Stimulated activated naive CD4-positive, alpha-beta T cell treated with Interleukin-2 at 50 U/mL for 16 hours (primary cell): ENCODE measurements around the gene PRAME.
"Not testable (repeated sequence)": the region's sequence is repeated elsewhere in the genome, so short reads cannot be mapped to it uniquely, and the experiment has no call there.

Experiments
- DNase-seq: peaks from one replicate; lab custom pipeline; 2025; lab: John Stamatoyannopoulos, UW

PRAME gene

GRCh38 chr22:22558972-22559603 lies at the start of gene PRAME:
TSS of gene PRAME (minus strand) at chr22:22559265. CDS start at chr22:22556832, 2,433 bp downstream.
- DNase-seq, result peak; percentile 54

- not testable (repeated sequence) for DNase-seq
These were observed 49.0 kb upstream of the PRAME start for GRCh38 chr22:22608022-22608421.

GRCh38 chr22:22605074-22605404 lies 46.0 kb upstream of the PRAME start:
- DNase-seq, result no peak

- no peak for DNase-seq
These were observed 45.4 kb upstream of the PRAME start for GRCh38 chr22:22604326-22605073.

- no peak for DNase-seq
These were observed 44.4 kb upstream of the PRAME start for GRCh38 chr22:22603470-22603947.

GRCh38 chr22:22600531-22601261 lies 41.6 kb upstream of the PRAME start:
- DNase-seq, result no peak

- DNase-seq, result no peak
These were observed 40.2 kb upstream of the PRAME start for GRCh38 chr22:22599248-22599647.

- no peak for DNase-seq
These were observed 39.1 kb upstream of the PRAME start for GRCh38 chr22:22598144-22598543.

- no peak for DNase-seq
These were observed 36.2 kb upstream of the PRAME start for GRCh38 chr22:22595001-22595835.

- peak; percentile 9 for DNase-seq
These were observed 35.0 kb upstream of the PRAME start for GRCh38 chr22:22593964-22594656.

- DNase-seq, result no peak
These were observed 34.2 kb upstream of the PRAME start for GRCh38 chr22:22593250-22593649.

GRCh38 chr22:22591348-22592299 lies 32.6 kb upstream of the PRAME start:
- no peak for DNase-seq

- no peak for DNase-seq
These were observed 31.2 kb upstream of the PRAME start for GRCh38 chr22:22590136-22590891.

- no peak for DNase-seq
These were observed 29.6 kb upstream of the PRAME start for GRCh38 chr22:22588485-22589164.

GRCh38 chr22:22587577-22588188 lies 28.6 kb upstream of the PRAME start:
- DNase-seq, result no peak

- no peak for DNase-seq
These were observed 25.7 kb upstream of the PRAME start for GRCh38 chr22:22584722-22585121.

GRCh38 chr22:22583030-22583429 lies 24.0 kb upstream of the PRAME start:
- no peak for DNase-seq

GRCh38 chr22:22581524-22581923 lies 22.5 kb upstream of the PRAME start:
- not testable (repeated sequence) for DNase-seq
